SK-N-MC (cell line): ENCODE results near the gene ENTR1.

ENCODE experiments used
- EZH2 ChIP-seq: fragments of 200-600 bp; sonication (generic); IDR thresholded peaks from one replicate; pipeline ENCODE4 v1.6.1; 2017; ENCODE audit warnings: antibody characterized with exemption
- POLR2AphosphoS5 ChIP-seq: IDR thresholded peaks from 2 replicates; pipeline ENCODE4 v1.6.1; 2012; ENCODE audit warnings: mild to moderate bottlenecking, low read depth, low read length, borderline replicate concordance

- TF ChIP-seq EZH2 (no peak), POLR2AphosphoS5 (no peak)
Measured at GRCh38 chr9:136403538-136403914, 6.9 kb downstream of the ENTR1 start.
